ENCODE measurements around the gene EXOC3L1. TPM values are rescaled to one million over a fixed set of nuclear protein-coding genes. Genes with fewer than 3 reads are reported as not detected.

The EXOC3L1 gene
- total RNA-seq, 1 experiment from 2014 or later, result 1.4 TPM

GRCh38 chr16:67199011-67199807 lies 9.3 kb upstream of the EXOC3L1 start, which contains the start of gene ELMO3:
ELMO3 (plus strand) TSS chr16:67199131; CDS start chr16:67199327, 196 bp downstream.
- no peak for DNase-seq (ENCODE audit: low read depth)

GRCh38 chr16:67198238-67198734 lies 8.3 kb upstream of the EXOC3L1 start:
- peak; percentile 26 for DNase-seq (ENCODE audit: low read depth)

- DNase-seq (ENCODE audit: low read depth), result no peak
These were observed 7.8 kb upstream of the EXOC3L1 start for GRCh38 chr16:67197704-67198103.

- DNase-seq (ENCODE audit: low read depth), result no peak
These were observed 6.9 kb upstream of the EXOC3L1 start for GRCh38 chr16:67196881-67197280.

GRCh38 chr16:67195676-67196075 lies 5.7 kb upstream of the EXOC3L1 start:
- no peak for DNase-seq (ENCODE audit: low read depth)

- no peak for DNase-seq (ENCODE audit: low read depth)
These were observed 4.3 kb upstream of the EXOC3L1 start for GRCh38 chr16:67194260-67194659.

- no peak for DNase-seq (ENCODE audit: low read depth)
These were observed 3.6 kb upstream of the EXOC3L1 start for GRCh38 chr16:67193536-67193935.

- no peak for DNase-seq (ENCODE audit: low read depth)
These were observed 2.9 kb upstream of the EXOC3L1 start for GRCh38 chr16:67192781-67193361.

GRCh38 chr16:67191995-67192681 lies 2.2 kb upstream of the EXOC3L1 start, which contains the start of gene E2F4:
E2F4 (plus strand) TSS chr16:67192155; CDS start chr16:67192228, 73 bp downstream.
- peak; percentile 87 for DNase-seq (ENCODE audit: low read depth)

- DNase-seq (ENCODE audit: low read depth), result no peak
These were observed 1.6 kb upstream of the EXOC3L1 start for GRCh38 chr16:67191411-67191994.

- DNase-seq (ENCODE audit: low read depth), result peak; percentile 58
These were observed 788 bp upstream of the EXOC3L1 start for GRCh38 chr16:67190448-67191399.

- no peak for DNase-seq (ENCODE audit: low read depth)
These were observed 1.1 kb downstream of the EXOC3L1 start for GRCh38 chr16:67188798-67189197.

- no peak for DNase-seq (ENCODE audit: low read depth)
These were observed 1.6 kb downstream of the EXOC3L1 start for GRCh38 chr16:67188323-67188722.

GRCh38 chr16:67187175-67187890 lies 2.6 kb downstream of the EXOC3L1 start:
- no peak for DNase-seq (ENCODE audit: low read depth)

- peak; percentile 91 for DNase-seq (ENCODE audit: low read depth)
These were observed 3.4 kb downstream of the EXOC3L1 start for GRCh38 chr16:67186550-67186950.

GRCh38 chr16:67185651-67186134 lies 4.2 kb downstream of the EXOC3L1 start:
- DNase-seq (ENCODE audit: low read depth), result no peak

GRCh38 chr16:67184995-67185650 lies 4.8 kb downstream of the EXOC3L1 start:
- peak; percentile 92 for DNase-seq (ENCODE audit: low read depth)

- no peak for DNase-seq (ENCODE audit: low read depth)
These were observed 5.4 kb downstream of the EXOC3L1 start for GRCh38 chr16:67184453-67184994.
